ENCODE results near the gene SCN11A. TPM values are rescaled to one million over a fixed set of nuclear protein-coding genes. Genes with fewer than 3 reads are reported as not detected.

Gene SCN11A
- total RNA-seq, 2 experiments from 2014 or later = 0.13 to 0.25 TPM

GRCh38 chr3:39075910-39076309 lies 24.2 kb upstream of the SCN11A start:
- no peak overlapping the region for H3K4me3 ChIP-seq (ENCODE audit: low read depth, low read length, poor library complexity, severe bottlenecking)
- H3K27ac ChIP-seq (ENCODE audit: low read depth, low read length, poor library complexity, severe bottlenecking) = no peak overlapping the region
- H3K4me2 ChIP-seq (ENCODE audit: low read length) = no peak overlapping the region
- BruUV-seq (replicated peaks) = no TSS peak
- H3K36me3 ChIP-seq (ENCODE audit: insufficient read depth, low read length) = peaks cover 77% of the 10 kb centered on the region
- no peaks in the 10 kb centered on the region for H4K20me1 ChIP-seq (ENCODE audit: insufficient read depth, low read length)
- H2AFZ ChIP-seq (ENCODE audit: low read length) = no peak overlapping the region
- H3K9me2 ChIP-seq (ENCODE audit: insufficient read depth, low read length) = no peaks in the 10 kb centered on the region
- ChIA-PET POLR2A (interaction anchor here (0.7 kb wide), 2 partner anchors 9 to 96 kb away, joined by 3 read pairs; no protein-coding TSS in a partner anchor), CTCF (ENCODE audit: unreplicated experiment) (no interaction called here)
- DNase-seq (ENCODE audit: low spot score) = no peak
- TF ChIP-seq EZH2phosphoT487 (IDR thresholded peaks at IDR 0.05; ENCODE audit: borderline replicate concordance, low read depth, low read length) = no peak
- TF ChIP-seq, protein P1, sequence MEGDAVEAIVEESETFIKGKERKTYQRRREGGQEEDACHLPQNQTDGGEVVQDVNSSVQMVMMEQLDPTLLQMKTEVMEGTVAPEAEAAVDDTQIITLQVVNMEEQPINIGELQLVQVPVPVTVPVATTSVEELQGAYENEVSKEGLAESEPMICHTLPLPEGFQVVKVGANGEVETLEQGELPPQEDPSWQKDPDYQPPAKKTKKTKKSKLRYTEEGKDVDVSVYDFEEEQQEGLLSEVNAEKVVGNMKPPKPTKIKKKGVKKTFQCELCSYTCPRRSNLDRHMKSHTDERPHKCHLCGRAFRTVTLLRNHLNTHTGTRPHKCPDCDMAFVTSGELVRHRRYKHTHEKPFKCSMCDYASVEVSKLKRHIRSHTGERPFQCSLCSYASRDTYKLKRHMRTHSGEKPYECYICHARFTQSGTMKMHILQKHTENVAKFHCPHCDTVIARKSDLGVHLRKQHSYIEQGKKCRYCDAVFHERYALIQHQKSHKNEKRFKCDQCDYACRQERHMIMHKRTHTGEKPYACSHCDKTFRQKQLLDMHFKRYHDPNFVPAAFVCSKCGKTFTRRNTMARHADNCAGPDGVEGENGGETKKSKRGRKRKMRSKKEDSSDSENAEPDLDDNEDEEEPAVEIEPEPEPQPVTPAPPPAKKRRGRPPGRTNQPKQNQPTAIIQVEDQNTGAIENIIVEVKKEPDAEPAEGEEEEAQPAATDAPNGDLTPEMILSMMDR (conservative IDR thresholded peaks at IDR 0.05; ENCODE audit: low read length) = no peak
- H3K79me2 ChIP-seq (ENCODE audit: insufficient read depth, low read depth, low read length) = no peaks in the 10 kb centered on the region
- intact Hi-C loops (cut with micrococcal nuclease; ENCODE audit: unreplicated experiment) = no loop called here
- H3K9me3 ChIP-seq (ENCODE audit: low read length) = no peaks in the 10 kb centered on the region
- H3K4me1 ChIP-seq (ENCODE audit: insufficient read depth, low read length, poor library complexity, severe bottlenecking) = no peaks in the 10 kb centered on the region

- no peak for TF ChIP-seq EZH2phosphoT487 (IDR thresholded peaks at IDR 0.05; ENCODE audit: borderline replicate concordance, low read depth, low read length)
- TF ChIP-seq, protein P1 (conservative IDR thresholded peaks at IDR 0.05; ENCODE audit: low read length) = no peak
- CTCF ChIA-PET (ENCODE audit: unreplicated experiment) = interaction anchor here (1.5 kb wide), 1 partner anchor 18 kb away, joined by 4 read pairs; no protein-coding TSS in a partner anchor
- peaks cover 66% of the 10 kb centered on the region for H3K36me3 ChIP-seq (ENCODE audit: insufficient read depth, low read length)
These were observed 16.8 kb upstream of the SCN11A start for GRCh38 chr3:39068556-39068955.

GRCh38 chr3:39067286-39067685 lies 15.5 kb upstream of the SCN11A start:
- Histone ChIP-seq H3K36me3 (ENCODE audit: insufficient read depth, low read length) (peaks cover 56% of the 10 kb centered on the region), H3K4me3 (ENCODE audit: low read depth, low read length, poor library complexity, severe bottlenecking) (no peak overlapping the region), H3K9me3 (ENCODE audit: low read length) (no peaks in the 10 kb centered on the region), H4K20me1 (ENCODE audit: insufficient read depth, low read length) (no peaks in the 10 kb centered on the region), H3K9me2 (ENCODE audit: insufficient read depth, low read length) (no peaks in the 10 kb centered on the region), H3K4me2 (ENCODE audit: low read length) (no peak overlapping the region), H3K27ac (ENCODE audit: low read depth, low read length, poor library complexity, severe bottlenecking) (no peak overlapping the region), H3K79me2 (ENCODE audit: insufficient read depth, low read depth, low read length) (peaks cover 13% of the 10 kb centered on the region; the same call in 1 of the 2 replicates), H2AFZ (ENCODE audit: low read length) (no peak overlapping the region), H3K4me1 (ENCODE audit: insufficient read depth, low read length, poor library complexity, severe bottlenecking) (peaks cover 16% of the 10 kb centered on the region)
- BruUV-seq (replicated peaks) = no TSS peak
- DNase-seq (ENCODE audit: low spot score) = no peak
- ChIA-PET POLR2A (interaction anchor here (0.6 kb wide), 1 partner anchor 8 kb away, joined by 3 read pairs; no protein-coding TSS in a partner anchor), CTCF (ENCODE audit: unreplicated experiment) (interaction anchor here (1.0 to 1.5 kb wide), 2 partner anchors 19 to 67 kb away, joined by 3 to 4 read pairs; no protein-coding TSS in a partner anchor)
- intact Hi-C loops (cut with micrococcal nuclease; ENCODE audit: unreplicated experiment) = no loop called here
- TF ChIP-seq EZH2phosphoT487 (IDR thresholded peaks at IDR 0.05; ENCODE audit: borderline replicate concordance, low read depth, low read length) = no peak
- TF ChIP-seq, protein P1 (conservative IDR thresholded peaks at IDR 0.05; ENCODE audit: low read length) = no peak

More at GRCh38 chr3:39068556-39068955, 16.8 kb upstream of the SCN11A start:
- no peaks in the 10 kb centered on the region for H3K9me2 ChIP-seq (ENCODE audit: insufficient read depth, low read length)
- no peak overlapping the region for H2AFZ ChIP-seq (ENCODE audit: low read length)
- H3K79me2 ChIP-seq (ENCODE audit: insufficient read depth, low read depth, low read length) = 0 out of 2 replicates have a peak, but pooled peaks cover 10% of the 10 kb centered on the region
- H3K9me3 ChIP-seq (ENCODE audit: low read length) = no peaks in the 10 kb centered on the region
- peaks cover 16% of the 10 kb centered on the region for H3K4me1 ChIP-seq (ENCODE audit: insufficient read depth, low read length, poor library complexity, severe bottlenecking)
- no TSS peak for BruUV-seq (replicated peaks)
- POLR2A ChIA-PET = interaction anchor here (1.0 to 2.7 kb wide), 4 partner anchors 10 to 18 kb away, joined by 3 to 17 read pairs (median 4); no protein-coding TSS in a partner anchor
- no peaks in the 10 kb centered on the region for H4K20me1 ChIP-seq (ENCODE audit: insufficient read depth, low read length)
- H3K4me2 ChIP-seq (ENCODE audit: low read length) = no peak overlapping the region
- H3K27ac ChIP-seq (ENCODE audit: low read depth, low read length, poor library complexity, severe bottlenecking) = no peak overlapping the region
- intact Hi-C loops (cut with micrococcal nuclease; ENCODE audit: unreplicated experiment) = no loop called here
- H3K4me3 ChIP-seq (ENCODE audit: low read depth, low read length, poor library complexity, severe bottlenecking) = no peak overlapping the region
- DNase-seq (ENCODE audit: low spot score) = no peak
